Lower leg skin (tissue), 4 donors: ENCODE measurements around the gene NPAS2. TPM values are rescaled to one million over a fixed set of nuclear protein-coding genes. Genes with fewer than 3 reads are reported as not detected.

Experiments used
- DNase-seq, 2 donors: peaks; one replicate each; pipeline ENCODE4 v3.0.0-alpha.2; 2019; ENCODE audit warnings: low spot score in 2 of 2
- H3K4me3 ChIP-seq: fragments of 200-600 bp; sonication (generic); 2 replicates; pipeline ENCODE4 v1.5.1; 2017; ENCODE audit warnings: mild to moderate bottlenecking, low read depth; ENCODE audit not compliant: poor library complexity, severe bottlenecking
- CTCF ChIP-seq, 3 donors: fragments of 450-650 bp; IDR thresholded peaks; one replicate each; pipeline ENCODE4 v1.5.1; 2016; ENCODE audit warnings: antibody characterized with exemption in 3 of 3, mild to moderate bottlenecking in 3 of 3, moderate library complexity in 2 of 3
- POLR2A ChIP-seq, 2 donors: fragments of 450-650 bp; IDR thresholded peaks; one replicate each; pipeline ENCODE4 v1.6.1; 2016 to 2017; ENCODE audit warnings: antibody characterized with exemption in 2 of 2, mild to moderate bottlenecking in 1 of 2, moderate library complexity in 1 of 2
- WGBS, 2 donors: methylation state at CpG; one replicate each; pipeline ENCODE4 v1.1.5; 2018; 5-methylcytosine and 5-hydroxymethylcytosine counted together
- intact Hi-C: fragments of 100-400 bp; cut with DNase I; formaldehyde crosslinking; loops from one replicate; pipeline ENCODE4 v1.15.0; 2023; ENCODE audit warnings: low total_unique reads
- total RNA-seq, 4 donors: library from RNA; depleted of rRNA; stranded (reverse); fragments of >200 nt; gene quantifications; one replicate each; pipeline ENCODE4 v1.1.0, GENCODE V29; 2016

The NPAS2 gene
- total RNA-seq, 4 donors from 2014 or later: 58.0 to 75.5 (median 62.1) TPM

- intact Hi-C loops: no loop called here
- H3K4me3 ChIP-seq: no peak overlapping the region
- WGBS, 2 donors: 84 to 89% methylated on average over 14 of the region's 14 CpGs
- DNase-seq: peak in 1 of 2 donors; percentile 81
- TF ChIP-seq CTCF (IDR thresholded peaks at IDR 0.05): no peak
- TF ChIP-seq POLR2A (IDR thresholded peaks at IDR 0.05): no peak
Observed at GRCh38 chr2:100940766-100941645, 121.1 kb downstream of the NPAS2 start.

GRCh38 chr2:100941646-100942240 lies 121.8 kb downstream of the NPAS2 start:
- TF ChIP-seq CTCF (IDR thresholded peaks at IDR 0.05): no peak
- TF ChIP-seq POLR2A (IDR thresholded peaks at IDR 0.05): no peak
- intact Hi-C loops: no loop called here
- DNase-seq: peak in 1 of 2 donors; percentile 58
- WGBS, 2 donors: 69 to 79% methylated on average over 10 of the region's 10 CpGs
- H3K4me3 ChIP-seq: no peak overlapping the region

- no peak for TF ChIP-seq CTCF (IDR thresholded peaks at IDR 0.05)
- TF ChIP-seq POLR2A (IDR thresholded peaks at IDR 0.05): no peak
- intact Hi-C loops: no loop called here
- WGBS, 2 donors: 85 to 88% methylated on average over 19 of the region's 19 CpGs
Observed at GRCh38 chr2:100944617-100945432, 124.9 kb downstream of the NPAS2 start.

GRCh38 chr2:100945433-100945740 lies 125.4 kb downstream of the NPAS2 start:
- peak in 1 of 2 donors; percentile 25 for DNase-seq
- 80 to 87% methylated on average over 5 of the region's 5 CpGs for WGBS, 2 donors
- intact Hi-C loops: no loop called here
- H3K4me3 ChIP-seq: no peak overlapping the region
- TF ChIP-seq CTCF (IDR thresholded peaks at IDR 0.05): no peak
- TF ChIP-seq POLR2A (IDR thresholded peaks at IDR 0.05): no peak

More at GRCh38 chr2:100944617-100945432, 124.9 kb downstream of the NPAS2 start:
- DNase-seq: peak in 1 of 2 donors; percentile 76
- no peak overlapping the region for H3K4me3 ChIP-seq

- 88 to 89% methylated on average over 8 of the region's 8 CpGs for WGBS, 2 donors
- intact Hi-C loops: no loop called here
- peak in 1 of 2 donors; percentile 58 for DNase-seq
- TF ChIP-seq POLR2A (IDR thresholded peaks at IDR 0.05): no peak
- TF ChIP-seq CTCF (IDR thresholded peaks at IDR 0.05): no peak
- H3K4me3 ChIP-seq: no peak overlapping the region
Observed at GRCh38 chr2:100945930-100946607, 126.1 kb downstream of the NPAS2 start.
